ENCODE measurements around the gene TDRD7. TPM values are rescaled to one million over a fixed set of nuclear protein-coding genes. Genes with fewer than 3 reads are reported as not detected.

The TDRD7 gene
- total and polyA plus RNA-seq, 2 of the 13 experiments (the other 11 are each of a cell fraction or from before 2014, with no cell fraction given), result 9.8 to 15.5 TPM

GRCh38 chr9:97411789-97412625, at the start of gene TDRD7 (continued):
- TF ChIP-seq ZHX1 (CRISPR knock-in tag; IDR thresholded peaks at IDR 0.05; ENCODE audit: low read depth), result peak; percentile 87
- TF ChIP-seq ZNF501 (CRISPR knock-in tag; IDR thresholded peaks at IDR 0.05), result peak; percentile 73; the same call in 1 of the 2 replicates
- no peak for TF ChIP-seq MBNL3 (CRISPR knock-in tag; conservative IDR thresholded peaks at IDR 0.05)
- TF ChIP-seq ZNF562 (CRISPR knock-in tag; IDR thresholded peaks at IDR 0.05; ENCODE audit: borderline replicate concordance), result no peak
- peak; percentile 50 for TF ChIP-seq KMT2A (CRISPR knock-in tag; IDR thresholded peaks at IDR 0.05)
- TF ChIP-seq HCFC1 (IDR thresholded peaks at IDR 0.05; ENCODE audit: low read depth, low read length), result no peak
- no peak for TF ChIP-seq SATB2 (CRISPR knock-in tag; IDR thresholded peaks at IDR 0.05)
- TF ChIP-seq ZNF564 (CRISPR knock-in tag; IDR thresholded peaks at IDR 0.05), result no peak
- no peak for TF ChIP-seq PLRG1 (conservative IDR thresholded peaks at IDR 0.05)
- TF ChIP-seq SNAPC2 (CRISPR knock-in tag; IDR thresholded peaks at IDR 0.05), result no peak
- TF ChIP-seq SIN3A (IDR thresholded peaks at IDR 0.05; ENCODE audit: borderline replicate concordance, low read depth, low read length), result peak; percentile 58; the same call in 1 of the 2 replicates
- no peak for TF ChIP-seq ZNF660 (CRISPR knock-in tag; IDR thresholded peaks at IDR 0.05; ENCODE audit: borderline replicate concordance, low read depth)
- TF ChIP-seq ARNTL (CRISPR knock-in tag; IDR thresholded peaks at IDR 0.05), result no peak
- no peak for TF ChIP-seq ZNF781 (CRISPR knock-in tag; IDR thresholded peaks at IDR 0.05; ENCODE audit: borderline replicate concordance, not compliant biosample characterization)
- no peak for TF ChIP-seq MZF1 (CRISPR knock-in tag; IDR thresholded peaks at IDR 0.05; ENCODE audit: borderline replicate concordance)
- no peak for TF ChIP-seq TAF1 (CRISPR knock-in tag; IDR thresholded peaks at IDR 0.05)
- TF ChIP-seq ZXDC (CRISPR knock-in tag; IDR thresholded peaks at IDR 0.05), result peak; percentile 63; the same call in 1 of the 2 replicates
- TF ChIP-seq ARID5B (CRISPR knock-in tag; IDR thresholded peaks at IDR 0.05), result peak; percentile 95
- TF ChIP-seq ZNF180 (CRISPR knock-in tag; IDR thresholded peaks at IDR 0.05; ENCODE audit: borderline replicate concordance, low read depth), result no peak
- TF ChIP-seq HOXA5 (CRISPR knock-in tag; IDR thresholded peaks at IDR 0.05), result peak; percentile 73; the same call in 1 of the 2 replicates
- TF ChIP-seq MXD4 (CRISPR knock-in tag; IDR thresholded peaks at IDR 0.05), result no peak; the same call in 1 of the 2 replicates

All from HepG2 (cell line).